8988T (cell line): ENCODE results near the gene NTM.

Experiments used
- DNase-seq: peaks from one replicate; pipeline ENCODE4 v3.0.0; 2011

NTM gene

DNA sequence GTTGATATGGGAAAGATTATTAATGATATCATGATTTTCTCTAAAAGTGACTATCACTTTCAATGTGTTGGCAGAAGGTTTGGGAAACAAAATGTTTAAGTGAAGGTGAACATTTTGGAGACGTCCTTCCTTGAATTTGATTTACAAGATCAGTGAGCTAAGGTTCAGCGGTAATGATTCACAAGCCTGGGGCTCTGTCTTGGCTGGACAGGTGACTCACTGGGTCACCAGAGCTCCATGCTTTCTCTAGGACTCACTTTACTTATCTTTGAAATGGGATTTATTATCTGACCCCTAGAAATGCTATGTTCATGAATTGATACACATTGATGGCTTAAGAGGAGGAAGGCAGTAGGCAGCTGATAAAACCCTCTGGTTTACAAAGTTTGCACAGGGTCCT lies 437.5 kb downstream of the NTM start:
- DNase-seq = no peak

DNA sequence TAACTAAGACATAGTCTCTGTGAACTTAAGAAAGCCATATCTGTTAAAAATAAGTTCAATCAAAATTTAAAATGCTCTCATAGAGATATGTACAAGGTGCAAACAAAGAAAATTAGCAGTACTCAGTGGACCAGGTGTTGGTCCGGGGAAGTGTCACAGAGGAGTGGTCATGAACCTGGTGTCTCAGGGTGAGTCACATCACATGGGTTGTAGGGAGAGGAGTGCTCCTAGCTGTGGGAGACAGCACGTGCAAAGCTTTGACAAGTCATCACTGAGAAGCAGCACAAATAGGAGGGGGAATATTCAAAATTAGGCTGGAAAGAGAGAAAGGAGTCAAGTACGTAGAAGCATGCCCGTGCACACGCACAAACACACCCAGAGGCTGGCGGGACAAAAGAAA lies 438.1 kb downstream of the NTM start:
- DNase-seq = no peak

DNA sequence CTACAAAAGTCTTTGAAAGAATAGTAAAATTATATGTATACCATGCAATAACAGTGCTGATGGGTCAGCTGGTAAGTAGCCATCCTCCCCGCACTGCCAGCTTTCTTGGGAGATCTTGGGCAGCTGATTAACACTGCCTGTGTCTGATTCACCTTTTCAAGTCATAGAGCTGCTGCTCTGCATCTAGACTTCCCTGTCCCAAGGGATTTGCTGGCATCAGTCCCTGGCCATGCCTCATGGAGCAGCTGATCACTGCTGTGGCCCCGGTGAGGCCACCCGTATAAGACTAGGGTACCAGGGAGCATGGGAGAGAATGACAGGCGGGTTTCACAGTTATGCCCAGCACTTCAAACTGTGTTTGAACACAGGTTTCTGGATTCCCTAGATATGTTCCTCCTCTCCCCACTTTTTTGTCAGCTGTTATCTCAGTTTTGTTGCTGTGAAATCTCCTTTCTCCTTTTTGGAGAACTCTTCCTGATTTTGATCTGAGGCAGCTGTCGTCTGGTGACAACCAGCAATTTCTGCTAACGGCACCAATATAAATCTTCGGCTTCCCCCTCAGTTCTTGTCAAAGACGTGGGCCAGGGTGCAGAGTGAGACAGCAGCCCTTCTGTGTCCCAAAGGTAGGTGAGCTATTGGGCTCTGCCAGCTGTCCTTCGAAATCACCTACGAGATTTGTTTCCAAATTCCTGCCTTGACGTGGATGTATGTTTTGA lies 438.9 kb downstream of the NTM start:
- no peak for DNase-seq

DNA sequence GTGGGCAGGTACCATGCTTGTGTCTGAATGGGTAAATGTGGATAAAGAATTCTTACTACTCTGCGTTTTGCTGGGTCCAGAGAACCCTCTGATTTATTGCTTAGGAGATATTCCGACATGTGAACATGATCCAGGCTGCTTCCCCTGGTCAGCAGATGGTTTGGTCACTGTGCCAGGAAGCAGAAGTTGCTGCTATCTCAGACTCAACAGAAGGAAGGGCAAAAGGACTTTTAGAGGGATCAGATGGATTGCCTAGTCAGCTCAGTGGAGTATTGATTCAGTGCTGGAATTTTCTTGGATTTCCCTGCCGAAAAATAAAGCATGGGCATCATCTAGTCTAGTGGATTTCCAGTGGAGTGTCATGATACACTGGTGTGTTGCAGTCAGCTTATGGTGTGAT lies 440.1 kb downstream of the NTM start:
- no peak for DNase-seq

DNA sequence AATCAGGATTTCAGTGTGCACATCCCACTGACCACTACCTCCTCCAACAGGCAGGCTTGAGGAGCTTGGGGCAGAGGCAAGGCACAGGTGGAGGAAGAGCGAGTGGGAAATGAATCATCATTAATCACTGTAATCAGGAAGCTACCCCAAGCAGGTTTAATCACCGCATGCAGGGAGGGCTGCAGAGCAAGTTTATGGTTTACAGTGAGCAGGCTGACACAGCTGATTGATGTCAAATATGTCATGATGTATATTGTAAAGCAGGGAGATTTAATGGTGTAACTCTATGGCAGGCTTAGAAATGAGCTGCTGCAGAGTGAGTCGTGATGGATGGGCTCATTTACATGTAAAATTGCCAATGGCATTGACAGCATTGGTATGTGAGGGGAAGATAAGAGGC lies 441.0 kb downstream of the NTM start:
- no peak for DNase-seq

DNA sequence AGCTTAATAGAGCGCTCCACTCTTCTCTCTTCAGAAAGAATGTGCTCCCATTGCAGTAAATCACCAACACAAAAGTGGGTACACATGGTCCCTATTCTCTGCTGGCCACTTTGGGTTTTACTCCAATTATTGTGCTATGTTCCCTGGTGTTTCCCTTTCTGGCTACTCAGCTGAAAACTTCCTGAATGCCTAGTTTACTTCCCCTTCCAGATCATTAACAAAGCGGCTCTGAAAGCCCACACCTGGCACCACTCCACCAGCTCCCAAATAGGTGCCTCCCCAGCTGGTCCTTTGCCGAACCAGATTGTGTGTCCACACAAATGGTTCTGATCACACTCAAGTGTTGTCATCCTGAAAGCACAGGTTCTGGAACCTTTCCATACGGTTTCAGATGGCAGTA lies 443.7 kb downstream of the NTM start:
- no peak for DNase-seq

DNA sequence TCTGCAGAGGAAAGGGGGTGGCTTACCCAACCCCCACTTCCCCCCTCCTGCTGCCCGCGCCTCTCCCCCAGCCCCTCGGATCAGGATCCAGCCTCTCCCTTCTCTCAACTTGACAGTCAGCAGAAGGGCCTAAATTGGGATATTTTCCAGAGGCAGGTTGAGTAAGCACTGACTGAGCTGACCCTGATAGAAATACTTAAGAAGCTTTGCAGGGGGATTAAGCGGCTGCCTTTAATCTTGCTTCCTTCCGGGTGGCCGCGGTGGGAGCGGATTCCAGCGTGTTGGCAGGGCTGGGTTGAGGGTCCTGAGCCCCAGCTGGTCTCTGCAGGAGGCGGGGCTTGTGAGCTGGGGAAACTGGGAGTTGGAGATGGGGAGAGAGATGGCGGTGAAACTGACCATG lies 445.2 kb downstream of the NTM start:
- DNase-seq = no peak

DNA sequence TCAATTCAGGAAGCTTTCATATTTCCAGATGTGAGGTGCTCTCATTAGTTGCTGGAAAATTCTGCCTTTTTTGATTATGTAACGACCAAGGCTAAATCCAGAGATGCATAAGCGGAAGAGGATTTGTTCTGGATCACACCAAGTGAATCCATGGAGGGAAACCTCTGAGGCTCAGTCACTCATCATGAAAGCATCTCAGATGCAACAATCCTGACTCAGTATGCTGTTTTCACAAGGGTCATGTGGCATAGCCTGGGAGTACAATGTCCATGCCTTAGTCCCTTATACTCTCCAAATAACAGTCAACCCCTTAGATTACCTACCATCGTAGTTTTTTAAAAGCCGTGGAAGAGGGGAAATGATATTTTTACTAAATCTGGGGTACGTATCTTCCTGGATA lies 445.6 kb downstream of the NTM start:
- DNase-seq = no peak

DNA sequence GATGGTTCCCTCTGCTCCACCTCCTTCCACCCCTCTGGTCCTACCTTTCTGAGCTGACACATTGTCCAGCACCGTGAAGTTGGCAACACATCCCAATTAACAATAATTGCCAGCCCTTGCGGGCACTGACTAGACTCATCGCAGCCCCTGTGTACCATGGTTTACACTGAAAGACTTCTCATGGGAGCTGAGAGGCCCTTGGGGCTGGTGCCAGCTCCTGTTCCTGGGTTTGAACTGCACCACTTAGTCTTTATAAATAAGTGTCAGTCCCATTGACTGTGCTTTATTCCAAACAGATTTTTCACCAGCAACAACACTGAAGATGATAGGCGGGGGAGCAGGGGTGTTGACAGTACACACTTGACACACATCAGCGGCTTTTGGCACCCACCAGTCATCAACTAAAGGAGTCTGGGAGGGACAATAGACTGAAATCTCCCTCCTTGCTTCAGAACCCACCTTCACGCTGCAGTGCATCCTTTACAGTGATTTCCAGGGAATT lies 447.3 kb downstream of the NTM start:
- no peak for DNase-seq

DNA sequence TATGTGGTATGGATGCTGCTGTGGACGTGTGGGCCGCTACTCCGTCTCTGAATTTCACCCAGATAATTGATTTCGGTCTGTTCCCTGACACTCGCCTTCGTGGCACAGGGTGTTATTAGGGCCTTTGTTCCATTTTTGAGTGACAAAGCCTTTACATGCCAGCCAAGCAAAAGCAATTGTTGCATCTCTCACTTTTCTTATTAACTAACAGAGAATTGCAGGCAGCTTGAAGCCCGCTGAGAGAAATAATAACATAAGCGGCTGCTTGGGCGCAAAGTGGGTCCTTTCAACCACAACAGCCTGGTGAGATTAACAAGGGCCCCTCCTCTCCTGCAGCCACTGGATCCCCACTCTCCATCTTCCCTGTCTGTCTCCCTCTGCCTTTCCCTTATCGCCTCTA lies 449.4 kb downstream of the NTM start:
- DNase-seq = no peak

DNA sequence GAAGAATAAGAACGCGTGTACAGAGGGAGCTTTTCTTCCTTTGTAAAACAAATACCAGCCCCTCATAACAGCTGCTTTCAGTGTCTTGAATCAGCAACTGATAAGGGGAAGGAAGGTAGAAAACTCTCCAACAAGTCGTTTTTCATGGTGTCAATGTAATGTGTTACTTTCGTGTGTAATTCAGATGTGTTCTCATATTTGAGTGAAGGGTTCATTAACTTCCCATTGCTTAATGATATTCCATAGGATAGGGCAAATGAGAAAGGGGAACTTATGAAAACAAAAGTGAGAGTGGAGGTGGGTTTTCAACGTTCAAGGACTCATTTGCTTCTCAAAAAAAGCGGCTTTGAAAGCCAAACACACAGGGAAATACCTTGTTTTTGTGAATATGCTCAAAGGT lies 452.1 kb downstream of the NTM start:
- DNase-seq = no peak

DNA sequence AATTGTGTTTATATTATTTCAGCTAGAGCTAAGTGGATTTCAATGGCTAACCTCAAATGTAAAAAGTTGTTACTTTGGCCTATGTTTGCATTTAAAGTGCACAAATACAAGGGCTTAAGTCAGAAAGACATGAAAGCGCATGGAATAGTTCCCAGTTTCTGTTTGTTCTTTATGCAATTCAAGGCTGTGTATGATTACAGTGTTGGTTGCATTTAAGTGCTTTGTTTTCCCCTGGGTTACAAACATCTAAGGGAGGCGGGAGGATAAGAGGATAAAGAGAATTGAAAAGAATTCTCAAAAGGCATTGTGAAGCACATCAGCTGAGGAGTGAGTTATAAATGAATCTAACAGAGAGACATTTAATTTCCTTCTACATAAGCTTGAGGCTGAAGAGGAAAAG lies 453.4 kb downstream of the NTM start:
- DNase-seq = no peak

DNA sequence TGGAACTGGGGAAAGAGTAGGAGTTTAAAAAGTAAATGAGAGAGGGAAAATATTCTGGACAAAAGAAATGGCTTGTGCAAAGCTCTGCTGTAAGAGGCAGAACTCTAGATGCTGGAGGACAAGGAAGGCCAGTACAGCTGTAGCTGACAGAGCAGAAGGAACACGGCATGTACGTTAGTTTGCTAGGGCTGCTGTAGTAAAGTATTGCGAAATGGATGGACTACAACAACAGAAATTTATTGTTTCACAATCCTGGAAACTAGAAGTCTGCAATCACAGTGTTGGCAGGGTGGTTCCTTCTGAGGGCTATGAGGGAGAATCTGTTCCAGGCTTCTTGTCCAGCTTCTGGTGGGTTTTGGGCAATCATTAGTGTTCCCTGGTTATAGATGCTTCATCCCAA lies 454.4 kb downstream of the NTM start:
- DNase-seq = no peak

DNA sequence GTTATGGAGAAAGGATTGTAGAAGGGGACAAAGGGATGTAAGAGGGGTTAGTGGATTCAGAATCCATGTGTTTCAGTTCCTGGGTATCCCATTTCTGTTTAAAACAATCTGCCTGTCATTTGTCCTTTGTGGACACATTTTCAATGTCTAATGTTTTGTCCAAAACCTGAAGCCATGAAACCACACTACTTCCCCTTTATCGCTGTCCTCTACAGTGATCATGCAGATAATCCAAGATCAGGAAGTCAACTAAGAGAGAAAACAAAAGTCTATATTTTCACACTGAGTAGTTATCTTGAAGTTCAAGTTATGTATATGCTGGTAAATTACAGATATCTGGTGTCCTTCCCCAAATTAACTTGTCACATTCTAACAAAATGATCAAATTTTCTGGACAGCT lies 457.0 kb downstream of the NTM start:
- DNase-seq = no peak

DNA sequence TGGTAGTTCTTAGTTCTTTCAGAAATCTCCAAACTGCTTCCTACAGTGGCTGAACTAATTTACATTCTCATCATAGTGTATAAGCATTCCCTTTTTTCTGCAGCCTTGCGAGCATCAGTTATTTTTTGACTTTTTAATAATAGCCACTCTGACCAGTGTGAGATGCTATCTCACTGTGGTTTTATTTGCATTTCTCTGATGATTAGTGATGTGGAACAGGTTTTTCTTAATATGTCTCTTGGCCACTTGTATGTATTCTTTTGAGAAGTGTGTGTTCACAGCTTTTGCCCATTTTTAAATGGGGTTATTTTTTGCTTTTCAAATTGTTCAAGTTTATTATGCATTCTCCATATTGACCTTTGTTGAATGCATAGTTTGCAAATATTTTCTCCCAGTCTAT lies 459.3 kb downstream of the NTM start:
- no peak for DNase-seq

DNA sequence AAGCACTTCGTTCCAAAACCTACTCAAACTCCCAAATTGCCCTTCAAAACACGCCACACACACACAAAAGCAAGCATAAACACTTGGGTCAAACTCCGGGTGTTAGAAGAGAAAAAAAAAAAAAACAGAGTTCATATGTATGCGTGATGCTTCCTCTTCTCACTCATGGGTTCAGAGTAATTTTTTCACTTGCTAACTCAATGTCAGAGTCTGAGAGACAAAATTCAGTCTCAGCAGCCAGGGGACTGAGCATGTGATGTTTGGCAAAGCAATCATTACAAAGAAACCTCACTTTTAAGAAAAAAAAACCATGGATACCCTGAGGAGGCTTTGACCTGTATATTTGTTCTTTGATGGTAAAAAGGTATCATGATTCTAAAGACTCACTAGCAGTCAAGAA lies 461.7 kb downstream of the NTM start:
- DNase-seq = no peak

DNA sequence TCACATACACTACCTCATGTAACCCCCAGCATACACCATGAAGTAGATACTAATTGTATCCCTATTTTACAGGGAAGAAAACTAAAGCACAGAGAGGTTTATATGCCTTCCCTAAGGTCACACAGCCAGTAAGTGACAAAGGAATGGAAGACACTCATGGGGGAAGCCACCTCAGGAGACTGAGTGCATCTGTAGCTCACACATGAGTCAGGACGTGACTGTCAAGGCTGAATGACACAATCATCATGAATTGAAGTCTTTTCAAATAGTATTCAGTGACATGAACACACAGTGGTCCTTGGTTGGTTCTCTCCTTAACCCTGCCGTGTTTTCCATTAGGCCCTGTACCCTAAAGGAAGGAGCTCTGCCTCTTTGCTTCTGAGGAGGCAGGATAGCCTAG lies 463.0 kb downstream of the NTM start:
- no peak for DNase-seq

DNA sequence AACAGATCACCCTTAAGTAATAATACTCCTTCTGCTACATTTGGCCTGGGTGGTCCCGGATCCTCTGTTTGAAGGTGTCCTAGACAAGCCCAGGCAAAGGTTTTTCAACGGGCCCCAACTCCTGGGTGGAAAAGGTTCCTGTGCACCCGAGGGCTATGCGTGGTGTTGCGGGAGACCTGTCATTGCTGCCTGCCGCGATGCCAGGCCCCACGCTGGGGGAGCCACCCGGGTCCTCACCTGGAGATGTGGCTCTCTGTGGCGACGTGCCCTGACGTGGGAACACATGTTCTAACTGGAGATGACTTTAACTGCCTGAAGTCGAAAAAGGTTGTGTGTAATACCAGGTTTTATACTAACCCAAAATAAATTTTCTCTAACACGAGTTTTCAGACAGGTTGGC lies 467.1 kb downstream of the NTM start:
- no peak for DNase-seq

DNA sequence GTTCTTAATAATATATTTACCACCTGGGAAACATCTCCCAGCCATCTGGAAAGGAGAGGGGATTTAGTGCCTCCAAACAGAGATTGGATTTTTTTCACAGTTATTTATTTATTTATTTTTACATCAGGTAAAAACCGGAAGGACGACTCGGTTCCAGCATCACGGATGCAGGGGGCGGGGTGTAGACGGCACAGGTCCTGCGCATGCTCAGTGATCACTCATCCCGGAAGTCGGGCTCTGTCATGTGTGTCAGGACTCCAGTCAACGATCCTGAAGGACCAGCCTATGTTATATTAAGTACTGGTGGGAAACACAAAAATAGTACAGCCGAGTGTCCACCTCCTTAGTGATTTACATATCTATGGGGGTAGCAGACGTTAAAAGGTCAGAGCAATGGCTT lies 467.6 kb downstream of the NTM start:
- DNase-seq = no peak

DNA sequence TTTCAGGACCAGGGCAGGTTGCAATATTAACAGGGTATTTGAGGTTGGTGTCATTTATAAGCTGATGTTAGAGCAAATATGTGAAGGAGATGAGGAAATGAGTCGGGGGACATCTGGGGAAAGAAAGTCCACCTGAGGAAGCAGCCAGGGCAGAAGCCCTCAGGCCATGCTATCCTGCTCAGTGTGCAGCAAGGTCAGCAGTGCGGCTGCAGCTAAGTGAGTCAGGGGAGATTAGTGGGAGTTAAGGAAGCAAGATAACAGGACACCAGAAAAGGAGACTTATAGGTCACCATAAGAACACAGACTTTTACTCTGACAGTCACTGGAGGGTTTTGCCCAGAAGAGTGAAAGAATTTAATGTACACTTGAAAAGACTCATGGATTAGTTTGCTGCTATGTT lies 468.9 kb downstream of the NTM start:
- no peak for DNase-seq

DNA sequence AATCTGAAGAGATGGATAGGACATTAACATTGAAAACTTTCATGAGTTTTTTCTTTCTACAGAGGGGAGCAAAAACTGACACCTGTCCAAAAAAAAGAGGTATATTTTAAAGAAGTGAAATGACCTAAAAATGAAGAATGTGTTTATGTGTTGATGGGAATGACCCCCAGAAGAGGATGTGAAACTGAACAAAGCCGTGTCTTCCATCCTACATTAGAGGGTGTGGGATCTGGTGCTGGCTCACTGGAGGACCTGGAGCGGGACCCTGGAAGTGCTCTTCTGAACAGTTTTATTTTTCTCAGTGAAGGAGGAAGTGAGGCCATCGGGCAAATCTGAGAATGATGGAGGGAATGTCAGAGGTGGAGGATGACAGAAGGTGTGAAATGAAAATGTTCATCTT lies 470.1 kb downstream of the NTM start:
- no peak for DNase-seq

DNA sequence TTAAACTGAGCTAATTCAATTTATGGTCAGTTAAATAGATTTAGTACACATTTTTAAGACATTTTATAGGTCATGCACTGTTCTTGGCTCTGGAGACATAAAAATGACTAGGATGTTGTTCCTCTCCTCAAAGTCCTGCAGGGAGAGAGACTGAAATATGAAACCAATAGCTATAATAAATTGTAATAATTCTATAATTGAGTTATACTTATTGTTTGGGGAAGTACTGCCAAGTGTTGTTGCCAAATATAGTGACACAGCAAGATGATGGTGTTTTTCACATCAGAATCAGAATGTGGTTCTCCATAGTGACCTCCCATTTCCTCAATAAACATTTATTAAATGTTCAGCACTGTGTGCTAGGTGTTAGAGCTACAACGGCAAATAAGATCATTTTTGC lies 470.6 kb downstream of the NTM start:
- DNase-seq = no peak

DNA sequence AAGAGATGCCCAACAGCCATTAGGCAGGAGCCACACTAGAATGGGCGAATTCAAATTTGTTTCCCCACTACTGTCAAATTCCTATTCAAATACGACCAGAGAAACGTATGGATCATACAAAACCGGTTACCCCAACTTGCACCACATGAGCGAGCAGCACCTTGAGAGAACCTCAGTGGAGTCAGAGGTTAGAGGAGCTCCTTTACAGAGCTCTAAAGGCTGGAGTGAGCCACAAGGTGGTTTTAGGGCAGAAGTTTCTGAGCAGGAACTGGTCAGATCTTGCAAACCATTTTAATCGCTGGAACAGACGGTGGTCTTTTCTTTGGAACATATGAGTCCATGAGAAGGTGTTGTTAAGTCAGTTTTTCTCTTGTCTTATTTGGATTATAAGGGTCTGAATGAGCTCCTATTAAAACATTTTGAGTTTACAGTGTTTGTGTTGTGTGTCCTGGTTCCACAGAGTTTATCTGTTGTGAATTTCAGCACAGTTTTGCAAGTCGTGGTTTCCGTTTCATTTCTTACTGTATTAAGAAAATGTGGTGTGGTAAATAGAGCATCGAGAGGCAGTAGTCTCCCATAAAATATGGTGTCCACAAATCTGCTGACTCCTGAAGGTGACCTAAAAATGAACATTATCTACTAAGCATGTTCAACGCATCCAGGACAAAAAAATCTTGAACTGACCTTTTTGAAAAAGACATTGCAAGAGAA lies 471.7 kb downstream of the NTM start:
- DNase-seq = no peak

DNA sequence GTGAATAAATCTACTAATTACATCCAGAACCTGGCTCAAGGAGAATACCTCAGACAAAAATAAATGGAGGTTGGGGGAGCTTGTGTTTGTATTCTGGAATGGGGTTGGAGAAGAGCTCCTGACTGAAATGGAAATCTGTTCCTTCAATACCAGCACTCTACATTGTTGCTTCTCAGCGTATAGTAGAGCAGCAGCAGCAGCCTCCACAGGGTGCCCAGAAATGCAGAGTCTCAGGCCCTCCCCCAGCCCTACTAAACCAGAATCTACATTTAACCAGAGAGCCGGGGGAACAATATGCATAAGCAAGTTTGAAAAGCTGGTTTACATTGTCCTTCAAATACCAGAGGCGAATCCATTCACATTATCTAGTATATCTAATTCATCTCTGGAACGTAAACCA lies 474.8 kb downstream of the NTM start:
- no peak for DNase-seq

DNA sequence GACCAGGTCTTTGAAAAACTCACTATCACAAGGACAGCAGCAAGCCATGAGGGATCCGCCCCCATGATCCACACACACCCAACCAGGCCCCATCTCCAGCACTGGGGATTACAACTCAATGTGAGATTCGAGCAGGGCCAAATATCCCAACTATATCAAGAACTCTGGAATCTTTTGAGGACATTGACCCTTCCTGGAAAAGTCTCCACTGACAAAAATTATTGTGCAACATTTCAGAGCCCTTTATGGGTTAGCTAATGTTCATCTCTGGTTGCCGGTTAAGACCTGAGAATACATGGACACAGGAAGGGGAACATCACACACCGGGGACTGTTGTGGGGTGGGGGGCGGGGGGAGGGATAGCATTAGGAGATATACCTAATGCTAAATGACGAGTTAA lies 479.1 kb downstream of the NTM start:
- no peak for DNase-seq
